KMS-11 (cell line): ENCODE measurements around the gene PNPO.

Source experiments
- H2AFZ ChIP-seq: fragments of 200-600 bp; sonication (generic); 2 replicates; pipeline ENCODE4 v1.6.1; 2016; ENCODE audit warnings: antibody characterized with exemption, mixed run types, low read depth
- H3K27ac ChIP-seq: fragments of 200-600 bp; sonication (generic); 2 replicates; pipeline ENCODE4 v1.6.1; 2016; ENCODE audit warnings: mild to moderate bottlenecking, mixed run types
- H3K27me3 ChIP-seq: fragments of 200-600 bp; sonication (generic); 2 replicates; pipeline ENCODE4 v1.6.1; 2017; ENCODE audit warnings: mild to moderate bottlenecking, low read depth, mixed run types, moderate library complexity; ENCODE audit not compliant: insufficient read depth
- H3K36me3 ChIP-seq: fragments of 200-600 bp; sonication (generic); 2 replicates; pipeline ENCODE4 v1.6.1; 2017; ENCODE audit warnings: mild to moderate bottlenecking, mixed run types; ENCODE audit not compliant: insufficient read depth
- H3K4me1 ChIP-seq: fragments of 200-600 bp; sonication (generic); 2 replicates; pipeline ENCODE4 v1.6.1; 2016; ENCODE audit warnings: mild to moderate bottlenecking, low read depth, mixed run types; ENCODE audit not compliant: poor library complexity, severe bottlenecking
- H3K4me2 ChIP-seq: fragments of 200-600 bp; sonication (generic); 2 replicates; pipeline ENCODE4 v1.7.0; 2016; ENCODE audit warnings: mild to moderate bottlenecking, mixed run types
- H3K4me3 ChIP-seq: fragments of 200-600 bp; sonication (generic); IDR thresholded peaks from 2 replicates; pipeline ENCODE4 v1.6.1; 2017; ENCODE audit warnings: low read depth, low read length, mixed read lengths; ENCODE audit not compliant: insufficient read depth
- H3K79me2 ChIP-seq: fragments of 200-600 bp; sonication (generic); 2 replicates; pipeline ENCODE4 v1.6.1; 2016; ENCODE audit warnings: low read depth, mixed run types; ENCODE audit not compliant: insufficient read depth
- H3K9ac ChIP-seq: fragments of 200-600 bp; sonication (generic); 2 replicates; pipeline ENCODE4 v1.6.1; 2016; ENCODE audit warnings: mild to moderate bottlenecking, mixed run types
- H4K20me1 ChIP-seq: fragments of 200-600 bp; sonication (generic); 2 replicates; pipeline ENCODE4 v1.6.1; 2016; ENCODE audit warnings: mild to moderate bottlenecking, mixed run types; ENCODE audit not compliant: insufficient read depth
- CTCF ChIP-seq: fragments of 200-600 bp; sonication (generic); conservative IDR thresholded peaks from 2 replicates; pipeline ENCODE4 v1.6.1; 2017; ENCODE audit warnings: low read depth, mild to moderate bottlenecking, antibody characterized with exemption, low read length, moderate library complexity, mixed read lengths

PNPO gene

GRCh38 chr17:47992216-47992615, 50.8 kb downstream of the PNPO start:
- Histone ChIP-seq H3K27ac (no peak overlapping the region), H4K20me1 (no peaks in the 10 kb centered on the region), H3K27me3 (no peaks in the 10 kb centered on the region), H3K9ac (no peak overlapping the region), H3K4me1 (peaks cover 40% of the 10 kb centered on the region), H3K4me3 (no peak overlapping the region), H3K4me2 (no peak overlapping the region), H2AFZ (no peak overlapping the region), H3K79me2 (no peaks in the 10 kb centered on the region), H3K36me3 (no peaks in the 10 kb centered on the region)
- no peak for TF ChIP-seq CTCF

- Histone ChIP-seq H3K27me3 (no peaks in the 10 kb centered on the region), H2AFZ (no peak overlapping the region), H3K4me2 (no peak overlapping the region), H3K79me2 (no peaks in the 10 kb centered on the region), H3K4me1 (peaks cover 32% of the 10 kb centered on the region), H3K27ac (no peak overlapping the region), H3K4me3 (no peak overlapping the region), H3K9ac (no peak overlapping the region), H4K20me1 (no peaks in the 10 kb centered on the region), H3K36me3 (no peaks in the 10 kb centered on the region)
- TF ChIP-seq CTCF = no peak
Observed at GRCh38 chr17:47993031-47993564, 51.7 kb downstream of the PNPO start.

- no peaks in the 10 kb centered on the region for H3K36me3 ChIP-seq
- no peak overlapping the region for H3K4me2 ChIP-seq
- no peaks in the 10 kb centered on the region for H4K20me1 ChIP-seq
- H3K9ac ChIP-seq = no peak overlapping the region
- H3K4me1 ChIP-seq = peaks cover 24% of the 10 kb centered on the region
- H3K4me3 ChIP-seq = no peak overlapping the region
- H3K27me3 ChIP-seq = no peaks in the 10 kb centered on the region
- H2AFZ ChIP-seq = no peak overlapping the region
- no peak for TF ChIP-seq CTCF
- no peaks in the 10 kb centered on the region for H3K79me2 ChIP-seq
- H3K27ac ChIP-seq = no peak overlapping the region
Observed at GRCh38 chr17:47993964-47994363, 52.6 kb downstream of the PNPO start.

- H3K4me3 ChIP-seq = no peak overlapping the region
- no peak overlapping the region for H3K27ac ChIP-seq
- no peak for TF ChIP-seq CTCF
- H3K4me2 ChIP-seq = no peak overlapping the region
- peaks cover 16% of the 10 kb centered on the region for H3K4me1 ChIP-seq
- H2AFZ ChIP-seq = no peak overlapping the region
- no peaks in the 10 kb centered on the region for H3K79me2 ChIP-seq
- no peaks in the 10 kb centered on the region for H3K27me3 ChIP-seq
- no peaks in the 10 kb centered on the region for H3K36me3 ChIP-seq
- no peak overlapping the region for H3K9ac ChIP-seq
- H4K20me1 ChIP-seq = no peaks in the 10 kb centered on the region
Observed at GRCh38 chr17:47994724-47995123, 53.4 kb downstream of the PNPO start.
